Natural killer cell (primary cell): ENCODE measurements around the gene LMNA. TPM values are rescaled to one million over a fixed set of nuclear protein-coding genes. Genes with fewer than 3 reads are reported as not detected.
A peak's percentile ranks its signal among the peaks of the same experiment; 100 is the strongest.

ENCODE experiments used
- ATAC-seq, 3 donors: fragments of 150-1000 bp in 2 of 3; fragments of 200-7000 bp in 1 of 3; cut with Tn5 transposase; 1 replicate in 1 of 3; 2 replicates in 2 of 3; pipeline ENCODE4 v1.10.0; 2021; ENCODE audit warnings: mild to moderate bottlenecking in 2 of 3, moderate library complexity in 2 of 3
- DNase-seq, 2 donors: peaks; one replicate each; pipeline versions ENCODE4 v3.0.0 to v3.0.0-alpha.2; 2013 to 2021; ENCODE audit warnings: mixed read lengths in 1 of 2
- H3K27ac ChIP-seq: one replicate; pipeline ENCODE4 v1.5.1; 2013; ENCODE audit warnings: mild to moderate bottlenecking, low read length
- H3K27me3 ChIP-seq: one replicate; pipeline ENCODE4 v1.6.1; 2013; ENCODE audit warnings: low read length; ENCODE audit not compliant: control insufficient read depth, insufficient read depth
- H3K36me3 ChIP-seq: one replicate; pipeline ENCODE4 v1.6.1; 2013; ENCODE audit warnings: low read length; ENCODE audit not compliant: control insufficient read depth, insufficient read depth
- H3K4me1 ChIP-seq: one replicate; pipeline ENCODE4 v1.6.1; 2013; ENCODE audit warnings: low read length; ENCODE audit not compliant: control insufficient read depth, insufficient read depth
- H3K4me3 ChIP-seq: one replicate; pipeline ENCODE4 v1.5.1; 2013; ENCODE audit warnings: low read length
- H3K9me3 ChIP-seq: one replicate; pipeline ENCODE4 v1.6.1; 2013; ENCODE audit warnings: low read length; ENCODE audit not compliant: control insufficient read depth, insufficient read depth
- H3K27ac Mint-ChIP-seq, 2 donors: one replicate each; pipeline ENCODE4 v1.8.0; 2022; ENCODE audit warnings: mild to moderate bottlenecking in 2 of 2, mixed read lengths in 2 of 2, moderate library complexity in 1 of 2
- H3K27me3 Mint-ChIP-seq, 2 donors: one replicate each; pipeline ENCODE4 v1.8.0; 2022; ENCODE audit warnings: low read depth in 2 of 2, mixed read lengths in 2 of 2
- H3K36me3 Mint-ChIP-seq: one replicate; pipeline ENCODE4 v1.8.0; 2022; ENCODE audit warnings: mixed read lengths
- H3K4me1 Mint-ChIP-seq, 2 donors: one replicate each; pipeline ENCODE4 v1.8.0; 2022; ENCODE audit warnings: mixed read lengths in 2 of 2
- H3K4me3 Mint-ChIP-seq: one replicate; pipeline ENCODE4 v1.8.0; 2022; ENCODE audit warnings: mild to moderate bottlenecking, moderate library complexity, mixed read lengths
- H3K9me3 Mint-ChIP-seq, 2 donors: one replicate each; pipeline ENCODE4 v1.8.0; 2022; ENCODE audit warnings: mixed read lengths in 2 of 2
- CTCF ChIP-seq: fragments of 200-600 bp; IDR thresholded peaks from one replicate; pipeline ENCODE4 v1.8.0; 2022; ENCODE audit warnings: antibody characterized with exemption
- WGBS: methylation state at CpG from one replicate; pipeline ENCODE4 v1.1.7; 2013; ENCODE audit warnings: missing lambda C conversion rate; ENCODE audit not compliant: insufficient coverage; 5-methylcytosine and 5-hydroxymethylcytosine counted together
- intact Hi-C: fragments of 100-400 bp; cut with micrococcal nuclease; formaldehyde crosslinking; loops from one replicate; pipeline ENCODE4 v1.14.2; 2022
- total RNA-seq, 4 donors: library from RNA; stranded (reverse); fragments of 120-200 nt in 1 of 4; gene quantifications; one replicate each; pipeline versions ENCODE4 v1.2.3 to v1.2.4, GENCODE V29; 2013 to 2022

Gene LMNA
- total RNA-seq, 3 donors from 2014 or later (not counting 1 experiment from before 2014, with no cell fraction given), result 201 to 504 (median 273) TPM

- no peaks in the 10 kb centered on the region for H3K36me3 ChIP-seq
- no peak for ATAC-seq
- Mint-ChIP-seq H3K27me3 (peaks cover 0 to 8% of the 10 kb centered on the region in 2 donors), H3K36me3 (no peaks in the 10 kb centered on the region), H3K27ac (no peak overlapping the region), H3K4me3 (no peak overlapping the region), H3K9me3 (no peaks in the 10 kb centered on the region), H3K4me1 (peaks cover 0 to 8% of the 10 kb centered on the region in 2 donors)
- DNase-seq, result no peak
- TF ChIP-seq CTCF, result no peak
- no peaks in the 10 kb centered on the region for H3K9me3 ChIP-seq
- H3K27ac ChIP-seq, result no peak overlapping the region
- intact Hi-C loops, result no loop called here
- WGBS, result 95% methylated on average over 3 of the region's 8 CpGs
- peaks cover 16% of the 10 kb centered on the region for H3K4me1 ChIP-seq
- H3K4me3 ChIP-seq, result no peak overlapping the region
- H3K27me3 ChIP-seq, result no peaks in the 10 kb centered on the region
Measured at GRCh38 chr1:156074661-156075060, 39.9 kb upstream of the LMNA start.

- no peaks in the 10 kb centered on the region for H3K9me3 Mint-ChIP-seq
- no peak for TF ChIP-seq CTCF
- no peak overlapping the region for H3K27ac ChIP-seq
Measured at GRCh38 chr1:156075162-156075561, 39.3 kb upstream of the LMNA start.

GRCh38 chr1:156075775-156076204 lies 38.7 kb upstream of the LMNA start:
- Histone ChIP-seq H3K9me3 (no peaks in the 10 kb centered on the region), H3K27me3 (no peaks in the 10 kb centered on the region), H3K4me1 (peaks cover 16% of the 10 kb centered on the region), H3K27ac (no peak overlapping the region), H3K4me3 (no peak overlapping the region), H3K36me3 (no peaks in the 10 kb centered on the region)
- Mint-ChIP-seq H3K4me3 (peak overlapping the region; percentile 25), H3K27ac (no peak overlapping the region), H3K36me3 (no peaks in the 10 kb centered on the region), H3K9me3 (no peaks in the 10 kb centered on the region), H3K4me1 (peaks cover 0 to 8% of the 10 kb centered on the region in 2 donors), H3K27me3 (peaks cover 0 to 9% of the 10 kb centered on the region in 2 donors)
- ATAC-seq (no peak), DNase-seq (no peak)
- WGBS, result 70% methylated on average over 3 of the region's 4 CpGs
- intact Hi-C loops, result no loop called here
- TF ChIP-seq CTCF, result no peak

More at GRCh38 chr1:156075162-156075561, 39.3 kb upstream of the LMNA start:
- Mint-ChIP-seq H3K27ac (no peak overlapping the region), H3K27me3 (peaks cover 0 to 9% of the 10 kb centered on the region in 2 donors), H3K4me1 (peaks cover 0 to 8% of the 10 kb centered on the region in 2 donors), H3K36me3 (no peaks in the 10 kb centered on the region), H3K4me3 (peak overlapping the region; percentile 25)
- DNase-seq (no peak), ATAC-seq (no peak)
- intact Hi-C loops, result no loop called here
- H3K4me1 ChIP-seq, result peaks cover 16% of the 10 kb centered on the region
- no peak overlapping the region for H3K4me3 ChIP-seq
- H3K9me3 ChIP-seq, result no peaks in the 10 kb centered on the region
- WGBS, result 60% methylated on average over 1 of the region's 3 CpGs
- H3K27me3 ChIP-seq, result no peaks in the 10 kb centered on the region
- no peaks in the 10 kb centered on the region for H3K36me3 ChIP-seq
